Measurements from ENCODE around the gene THAP2.

Gene THAP2

GRCh38 chr12:71627438-71628002, 36.6 kb upstream of the THAP2 start:
- no peak overlapping the region for H3K27ac ChIP-seq
- no peak for TF ChIP-seq CTCF (IDR thresholded peaks at IDR 0.05)
- H3K4me1 ChIP-seq (ENCODE audit: control insufficient read depth in 1 of 2, insufficient read depth in 1 of 2, low read depth in 1 of 2, low read length in 1 of 2) = peaks cover 6 to 11% of the 10 kb centered on the region in 2 experiments
- no peaks in the 10 kb centered on the region for H3K27me3 ChIP-seq
- no peak overlapping the region for H3K4me3 ChIP-seq (ENCODE audit: low read depth in 1 of 2, low read length in 1 of 2)
- H3K9me3 ChIP-seq = no peaks in the 10 kb centered on the region
- H3K36me3 ChIP-seq = peaks cover 99% of the 10 kb centered on the region

GRCh38 chr12:71636704-71637115, 27.4 kb upstream of the THAP2 start:
- Histone ChIP-seq H3K36me3 (peaks cover 95% of the 10 kb centered on the region), H3K27ac (no peak overlapping the region), H3K9me3 (no peaks in the 10 kb centered on the region), H3K4me3 (ENCODE audit: low read depth in 1 of 2, low read length in 1 of 2) (no peak overlapping the region), H3K27me3 (no peaks in the 10 kb centered on the region), H3K4me1 (ENCODE audit: control insufficient read depth in 1 of 2, insufficient read depth in 1 of 2, low read depth in 1 of 2, low read length in 1 of 2) (no peaks in the 10 kb centered on the region)
- peak; percentile 59 for TF ChIP-seq CTCF (IDR thresholded peaks at IDR 0.05)

GRCh38 chr12:71638499-71638898, 25.6 kb upstream of the THAP2 start:
- H3K4me3 ChIP-seq (ENCODE audit: low read depth in 1 of 2, low read length in 1 of 2) = no peak overlapping the region
- H3K27ac ChIP-seq = peak overlapping the region; percentile 13
- H3K4me1 ChIP-seq (ENCODE audit: control insufficient read depth in 1 of 2, insufficient read depth in 1 of 2, low read depth in 1 of 2, low read length in 1 of 2) = no peaks in the 10 kb centered on the region
- H3K9me3 ChIP-seq = no peaks in the 10 kb centered on the region
- H3K36me3 ChIP-seq = peaks cover 95% of the 10 kb centered on the region
- H3K27me3 ChIP-seq = no peaks in the 10 kb centered on the region
- no peak for TF ChIP-seq CTCF (IDR thresholded peaks at IDR 0.05)

GRCh38 chr12:71639341-71639760, 24.8 kb upstream of the THAP2 start:
- Histone ChIP-seq H3K4me1 (ENCODE audit: control insufficient read depth in 1 of 2, insufficient read depth in 1 of 2, low read depth in 1 of 2, low read length in 1 of 2) (no peaks in the 10 kb centered on the region), H3K27ac (no peak overlapping the region), H3K36me3 (peaks cover 95% of the 10 kb centered on the region), H3K9me3 (no peaks in the 10 kb centered on the region), H3K27me3 (no peaks in the 10 kb centered on the region), H3K4me3 (ENCODE audit: low read depth in 1 of 2, low read length in 1 of 2) (no peak overlapping the region)
- TF ChIP-seq CTCF (IDR thresholded peaks at IDR 0.05) = no peak

GRCh38 chr12:71640316-71640715, 23.8 kb upstream of the THAP2 start:
- Histone ChIP-seq H3K27ac (no peak overlapping the region), H3K36me3 (peaks cover 89% of the 10 kb centered on the region), H3K4me1 (ENCODE audit: control insufficient read depth in 1 of 2, insufficient read depth in 1 of 2, low read depth in 1 of 2, low read length in 1 of 2) (peaks cover 7 to 9% of the 10 kb centered on the region in 2 experiments)

More at GRCh38 chr12:71640316-71640715, 23.8 kb upstream of the THAP2 start:
- H3K27me3 ChIP-seq = no peaks in the 10 kb centered on the region
- no peaks in the 10 kb centered on the region for H3K9me3 ChIP-seq
- TF ChIP-seq CTCF (IDR thresholded peaks at IDR 0.05) = no peak
- H3K4me3 ChIP-seq (ENCODE audit: low read depth in 1 of 2, low read length in 1 of 2) = no peak overlapping the region
